Mononuclear cell (primary cell): Measurements from ENCODE around the gene RNF121. TPM values are rescaled to one million over a fixed set of nuclear protein-coding genes. Genes with fewer than 3 reads are reported as not detected.

Experiments
- H3K27me3 ChIP-seq: 2 replicates; pipeline ENCODE4 v1.6.0; 2011; ENCODE audit warnings: low read length, control low read depth; ENCODE audit not compliant: insufficient read depth
- H3K4me1 ChIP-seq: 2 replicates; pipeline ENCODE4 v1.5.1; 2011; ENCODE audit warnings: mild to moderate bottlenecking, low read length, control low read depth; ENCODE audit not compliant: insufficient read depth
- H3K4me3 ChIP-seq: 2 replicates; pipeline ENCODE4 v1.5.1; 2011; ENCODE audit warnings: mild to moderate bottlenecking, low read length, moderate library complexity
- H3K9me3 ChIP-seq: 2 replicates; pipeline ENCODE4 v1.5.1; 2011; ENCODE audit warnings: low read depth, mild to moderate bottlenecking, control low read depth, low read length
- total RNA-seq: library from RNA; depleted of rRNA; stranded (reverse); fragments of >200 nt; gene quantifications from one replicate; pipeline ENCODE4 v1.2.3, GENCODE V29; 2012

RNF121 gene
- total RNA-seq, 1 donor = 3.0 TPM

DNA sequence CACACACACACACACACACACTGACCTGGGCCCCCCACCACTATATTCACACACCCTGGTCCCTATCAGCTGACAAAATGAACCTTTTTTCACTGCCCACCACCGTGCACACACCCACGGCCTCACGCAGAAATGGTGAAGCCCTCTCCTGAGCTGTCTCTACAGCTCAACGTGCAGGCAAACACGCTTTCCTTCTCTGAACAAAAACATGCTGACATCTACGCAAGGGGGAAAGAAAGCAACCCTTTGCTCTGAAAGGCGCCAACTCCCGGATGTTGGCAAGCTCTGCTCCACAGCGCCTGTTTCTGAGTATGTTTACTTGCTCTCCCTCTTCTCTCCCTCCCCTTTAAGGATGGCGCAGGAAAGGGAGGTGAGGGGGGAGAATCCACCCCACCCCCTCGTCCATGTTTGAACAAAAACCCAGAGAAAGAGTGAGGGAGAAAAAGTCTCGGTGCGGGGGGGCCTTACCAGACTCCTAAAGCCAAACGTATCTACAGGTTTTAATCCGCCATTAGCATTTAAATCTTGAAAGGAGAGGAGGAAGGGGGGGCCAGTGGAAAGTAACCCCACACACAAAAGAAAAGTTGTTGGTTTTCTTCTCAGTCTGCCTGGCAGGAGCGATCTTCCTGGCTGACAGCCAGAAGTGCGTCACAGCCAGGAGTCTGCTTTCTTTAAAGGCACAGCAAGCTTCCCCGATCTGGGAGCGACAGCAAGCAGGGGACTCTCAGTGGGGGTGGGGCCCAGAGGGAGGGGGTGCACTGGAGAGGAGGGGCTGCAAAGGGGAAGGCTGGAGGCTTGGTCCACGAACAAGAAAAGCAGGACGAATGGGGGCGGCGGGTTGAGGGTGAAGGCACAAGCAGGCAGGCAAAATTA, 111.9 kb downstream of the RNF121 start:
- Histone ChIP-seq H3K9me3 (no peaks in the 10 kb centered on the region), H3K27me3 (no peaks in the 10 kb centered on the region), H3K4me3 (peak overlapping the region; percentile 71), H3K4me1 (peaks cover 60% of the 10 kb centered on the region)

DNA sequence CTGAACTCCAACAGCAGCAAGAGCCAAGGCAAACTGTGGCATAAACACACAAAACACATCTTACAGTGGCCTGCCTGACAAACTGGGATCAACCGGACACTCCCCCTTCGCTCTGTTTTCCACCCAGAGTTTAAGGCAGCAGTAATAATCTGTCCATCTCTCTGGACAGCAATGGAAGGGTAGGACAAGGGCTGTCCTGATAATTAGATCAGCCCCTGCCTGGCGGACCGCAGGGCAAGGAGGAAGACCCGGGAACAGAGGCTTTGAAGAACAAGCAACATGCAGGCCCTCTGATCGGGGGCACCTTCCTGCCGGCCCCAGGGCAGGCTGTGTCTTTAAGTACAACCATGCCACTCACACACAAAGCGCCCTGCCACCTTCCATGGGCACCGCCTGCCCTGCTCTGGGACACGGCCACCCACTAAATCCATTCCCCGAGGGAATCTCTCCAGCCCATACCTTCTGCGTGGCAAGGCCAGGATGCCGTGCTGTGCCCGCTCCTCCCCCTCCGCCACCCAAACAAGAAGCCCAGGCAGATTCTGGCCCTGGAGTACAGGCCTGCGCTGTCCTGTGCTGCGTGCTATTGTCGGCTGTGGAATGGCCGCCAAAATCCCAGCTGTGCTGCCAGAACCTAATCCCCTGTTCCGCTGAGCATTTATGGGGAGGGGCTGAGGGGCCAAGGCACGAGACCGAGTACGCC, 112.7 kb downstream of the RNF121 start:
- no peaks in the 10 kb centered on the region for H3K27me3 ChIP-seq
- H3K4me3 ChIP-seq = peak overlapping the region; percentile 71
- H3K4me1 ChIP-seq = peaks cover 59% of the 10 kb centered on the region
- no peaks in the 10 kb centered on the region for H3K9me3 ChIP-seq

DNA sequence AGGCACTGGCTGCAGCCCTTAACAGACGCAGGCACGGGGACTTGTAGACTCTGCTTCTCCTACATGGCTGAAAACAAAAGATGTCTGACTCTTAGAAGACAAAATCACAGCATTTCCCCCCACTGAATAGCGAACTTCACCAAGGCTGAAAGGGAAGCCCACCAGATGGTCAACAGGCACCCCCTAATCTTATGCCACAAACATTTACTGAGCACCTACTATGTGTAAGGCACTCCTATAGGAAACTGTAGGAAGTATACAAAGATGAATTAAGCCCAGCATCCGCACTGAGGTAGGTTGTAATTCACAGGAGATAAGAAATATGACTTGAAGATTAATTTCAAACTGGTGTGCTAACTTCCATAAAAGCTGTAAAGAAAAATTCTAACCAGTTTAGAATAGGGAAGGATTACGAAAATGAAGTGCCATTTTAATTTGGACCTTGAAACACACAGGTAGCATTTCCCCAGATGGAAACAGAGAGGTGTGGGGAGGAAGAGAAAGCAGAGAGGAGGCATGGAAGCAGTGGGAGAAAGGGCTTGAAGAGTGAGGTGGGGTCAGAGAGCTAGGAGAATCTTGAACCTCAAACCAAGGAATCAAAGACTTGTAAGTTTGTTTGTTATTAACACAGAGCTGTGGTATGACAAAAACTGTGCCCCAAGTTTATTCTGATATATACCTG, 113.4 kb downstream of the RNF121 start:
- H3K4me1 ChIP-seq = peaks cover 55% of the 10 kb centered on the region
- peak overlapping the region; percentile 71 for H3K4me3 ChIP-seq
- H3K27me3 ChIP-seq = no peaks in the 10 kb centered on the region
- H3K9me3 ChIP-seq = no peaks in the 10 kb centered on the region

DNA sequence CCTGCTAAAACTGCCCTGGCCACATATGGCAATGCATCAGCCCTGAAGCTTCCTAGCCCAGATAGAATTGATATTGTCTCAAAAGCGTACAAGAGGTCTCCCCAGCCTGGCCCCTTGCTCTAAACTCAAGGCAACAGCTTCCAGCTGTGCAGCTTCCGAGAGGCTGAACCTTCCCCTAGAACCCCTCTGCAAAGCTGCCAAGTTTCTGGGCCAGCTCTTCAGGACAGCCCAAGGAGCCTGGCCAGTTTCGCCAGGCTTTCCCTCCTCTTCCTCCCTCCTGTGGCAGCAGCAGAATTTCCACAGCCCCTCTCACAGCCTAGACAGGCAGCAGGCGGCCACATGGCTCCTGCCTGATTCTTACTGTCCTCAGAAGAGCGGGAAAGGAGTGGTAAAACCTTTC, 117.0 kb downstream of the RNF121 start:
- H3K9me3 ChIP-seq = no peaks in the 10 kb centered on the region
- no peak overlapping the region for H3K4me3 ChIP-seq
- H3K27me3 ChIP-seq = no peaks in the 10 kb centered on the region
- H3K4me1 ChIP-seq = peaks cover 26% of the 10 kb centered on the region

Other genes starting within 250 kb of the RNF121 start
- not detected for gene DEFB108B, start 95.8 kb upstream of the RNF121 start, total RNA-seq
- gene DEFB131B, start 50.6 kb upstream of the RNF121 start, total RNA-seq = not detected
- 10.3 TPM for gene XNDC1N, start 452 bp upstream of the RNF121 start, total RNA-seq
- 9.6 TPM for gene IL18BP, start 69.9 kb downstream of the RNF121 start, total RNA-seq
- 125 TPM for gene NUMA1, start 151.5 kb downstream of the RNF121 start, total RNA-seq
- 0.63 TPM for gene LRRC51, start 151.8 kb downstream of the RNF121 start, total RNA-seq
- 88.5 TPM for gene LAMTOR1, start 174.3 kb downstream of the RNF121 start, total RNA-seq
- gene TOMT, start 176.9 kb downstream of the RNF121 start, total RNA-seq = not detected
- gene ANAPC15, start 183.6 kb downstream of the RNF121 start, total RNA-seq = 30.2 TPM
- gene FOLR3, start 206.7 kb downstream of the RNF121 start, total RNA-seq = 1.3 TPM